ENCODE data around the gene IL1RAP. TPM values are rescaled to one million over a fixed set of nuclear protein-coding genes. Genes with fewer than 3 reads are reported as not detected.

Gene IL1RAP
- total and polyA plus RNA-seq, 7 donors: 0.70 to 6.3 (median 4.0) TPM

DNA sequence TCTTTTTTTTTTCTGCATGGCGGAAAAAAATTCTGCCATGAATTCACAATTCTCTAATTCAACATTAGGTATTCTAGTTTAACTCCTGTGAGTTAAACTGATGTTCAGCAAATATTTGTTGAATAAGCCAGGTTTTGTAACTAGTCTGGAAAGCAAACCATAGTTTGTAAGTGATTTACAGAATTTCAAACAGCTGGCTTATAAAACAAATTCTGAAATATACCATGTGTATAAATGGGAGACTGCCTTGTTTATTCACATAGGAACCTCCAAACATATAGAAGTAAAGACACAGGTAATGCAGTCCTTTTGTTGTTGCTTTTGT is 101.1 kb downstream of the IL1RAP start:
- no peaks in the 10 kb centered on the region for H3K9me3 ChIP-seq
- no peak overlapping the region for H3K4me3 ChIP-seq
- no peak overlapping the region for H3K27ac ChIP-seq
- ATAC-seq (no peak), DNase-seq (no peak)
- H3K27me3 ChIP-seq (ENCODE audit: insufficient read depth in 3 of 3, low read length in 2 of 3): no peaks in the 10 kb centered on the region
- no peak for TF ChIP-seq CTCF (IDR thresholded peaks at IDR 0.05)
- WGBS, 3 donors: 97 to 100% (median 100%) methylated on average over 1 of the region's 1 CpG
- no peaks in the 10 kb centered on the region for H3K36me3 ChIP-seq (ENCODE audit: insufficient read depth in 1 of 2, low read depth in 1 of 2)
- intact Hi-C loops (cut with DNase I): no loop called here
- no peaks in the 10 kb centered on the region for H3K4me1 ChIP-seq

DNA sequence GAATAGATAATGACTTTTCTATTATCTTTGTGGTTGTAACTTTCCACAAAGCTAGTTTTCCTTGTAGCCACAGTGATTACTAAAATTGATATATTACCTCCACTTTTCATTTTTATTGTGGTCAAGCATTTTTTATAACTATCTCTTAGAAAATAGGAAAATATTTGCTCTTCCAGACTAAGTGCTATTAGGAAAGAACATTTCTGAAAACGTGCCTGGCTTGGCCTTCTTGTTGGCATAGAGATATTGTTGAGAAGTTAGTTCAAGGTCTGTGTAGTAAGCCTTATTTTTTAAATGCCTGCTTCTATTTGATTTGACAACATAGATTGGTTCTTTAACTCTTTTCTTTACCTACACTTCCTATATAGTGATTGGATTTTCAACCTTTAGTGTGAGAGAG is 101.7 kb downstream of the IL1RAP start:
- H3K36me3 ChIP-seq (ENCODE audit: insufficient read depth in 1 of 2, low read depth in 1 of 2): no peaks in the 10 kb centered on the region
- DNase-seq (no peak), ATAC-seq (no peak)
- 20 to 54% (median 46%) methylated on average over 1 of the region's 1 CpG for WGBS, 3 donors
- no peak for TF ChIP-seq CTCF (IDR thresholded peaks at IDR 0.05)
- H3K4me3 ChIP-seq: no peak overlapping the region
- H3K4me1 ChIP-seq: no peaks in the 10 kb centered on the region
- H3K27me3 ChIP-seq (ENCODE audit: insufficient read depth in 3 of 3, low read length in 2 of 3): no peaks in the 10 kb centered on the region
- no peak overlapping the region for H3K27ac ChIP-seq
- no peaks in the 10 kb centered on the region for H3K9me3 ChIP-seq
- intact Hi-C loops (cut with DNase I): no loop called here

DNA sequence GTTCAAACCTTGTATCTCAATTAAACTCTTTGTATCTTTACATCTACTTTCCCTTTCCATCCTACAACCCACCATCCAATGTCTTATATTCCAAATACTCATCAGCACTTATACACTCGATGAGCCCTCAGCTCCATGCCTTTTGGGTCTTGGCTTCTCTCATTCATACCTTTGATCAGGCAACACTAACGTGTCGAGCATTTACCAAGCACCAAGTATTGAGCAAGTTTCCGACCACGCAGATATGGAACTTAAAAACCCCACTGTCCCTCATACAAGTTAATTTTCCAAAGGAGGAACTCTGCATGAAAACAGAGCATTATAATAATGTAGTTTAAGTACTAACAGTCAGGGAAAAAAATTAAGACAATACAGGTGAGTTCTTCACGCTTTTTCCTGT is 102.8 kb downstream of the IL1RAP start:
- H3K4me3 ChIP-seq: no peak overlapping the region
- no peak for DNase-seq
- TF ChIP-seq CTCF (IDR thresholded peaks at IDR 0.05): no peak
- 75 to 77% (median 76%) methylated on average over 6 of the region's 6 CpGs for WGBS, 3 donors
- no peaks in the 10 kb centered on the region for H3K36me3 ChIP-seq (ENCODE audit: insufficient read depth in 1 of 2, low read depth in 1 of 2)
- no peak overlapping the region for H3K27ac ChIP-seq
- no peaks in the 10 kb centered on the region for H3K4me1 ChIP-seq
- H3K9me3 ChIP-seq: no peaks in the 10 kb centered on the region
- H3K27me3 ChIP-seq (ENCODE audit: insufficient read depth in 3 of 3, low read length in 2 of 3): no peaks in the 10 kb centered on the region
- ATAC-seq: no peak
- intact Hi-C loops (cut with DNase I): no loop called here

DNA sequence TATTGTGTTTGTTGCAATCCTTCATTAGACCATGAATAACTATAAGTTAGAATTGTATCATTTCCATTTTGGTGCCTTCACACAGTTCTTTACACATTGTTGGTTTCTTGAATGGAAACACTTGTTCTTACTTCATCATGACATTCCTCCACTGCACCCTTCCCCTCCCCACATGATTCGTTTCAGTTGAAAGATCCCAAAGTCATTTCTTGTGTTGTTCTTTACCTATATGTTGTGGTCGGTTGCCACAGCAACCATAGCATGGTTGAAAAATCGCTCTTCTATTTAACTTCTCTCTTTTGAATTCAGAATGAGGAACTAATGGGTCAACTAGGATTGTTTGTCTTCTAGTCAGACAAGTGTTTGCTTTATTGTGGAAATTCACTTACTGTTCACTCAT is 103.3 kb downstream of the IL1RAP start:
- Histone ChIP-seq H3K27ac (no peak overlapping the region), H3K4me1 (no peaks in the 10 kb centered on the region), H3K27me3 (ENCODE audit: insufficient read depth in 3 of 3, low read length in 2 of 3) (no peaks in the 10 kb centered on the region), H3K9me3 (no peaks in the 10 kb centered on the region), H3K36me3 (ENCODE audit: insufficient read depth in 1 of 2, low read depth in 1 of 2) (no peaks in the 10 kb centered on the region), H3K4me3 (no peak overlapping the region)
- no peak for ATAC-seq
- peak in 1 of 2 donors; percentile 13 for DNase-seq
- no peak for TF ChIP-seq CTCF (IDR thresholded peaks at IDR 0.05)
- 65 to 80% (median 71%) methylated on average over 3 of the region's 3 CpGs for WGBS, 3 donors
- intact Hi-C loops (cut with DNase I): no loop called here

DNA sequence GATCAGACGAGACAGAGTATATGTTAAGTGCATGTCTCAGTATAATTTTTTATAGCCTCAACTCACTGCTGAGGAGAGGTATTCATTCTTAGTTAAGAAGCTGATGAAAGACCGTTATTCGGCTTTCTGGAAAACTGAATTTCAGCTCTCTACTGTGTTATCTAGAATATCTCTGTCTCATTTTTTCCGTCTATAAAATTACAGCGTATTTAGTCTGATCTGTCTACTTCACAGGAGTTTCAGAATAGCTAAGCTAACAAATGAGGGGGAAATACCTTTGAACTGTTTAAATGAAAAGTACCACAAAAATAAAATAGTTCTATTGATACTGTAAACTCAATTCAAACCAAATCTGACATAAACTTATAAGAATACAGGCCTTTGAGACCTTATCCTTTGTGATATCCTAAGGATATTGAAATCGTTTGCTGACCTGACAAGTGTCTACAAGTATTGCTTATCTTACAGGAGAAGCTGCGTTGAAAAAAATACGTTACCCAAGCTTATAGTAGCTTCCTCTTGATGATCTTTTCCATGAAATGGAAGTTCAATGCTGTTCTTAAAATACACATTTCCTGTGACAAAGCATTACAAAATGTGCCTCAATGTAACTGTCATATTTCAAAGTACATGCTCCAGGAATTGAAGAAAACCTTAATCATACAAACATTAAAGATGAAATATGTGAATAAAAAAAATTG is 104.6 kb downstream of the IL1RAP start:
- H3K36me3 ChIP-seq (ENCODE audit: insufficient read depth in 1 of 2, low read depth in 1 of 2): no peaks in the 10 kb centered on the region
- TF ChIP-seq CTCF (IDR thresholded peaks at IDR 0.05): no peak
- H3K27me3 ChIP-seq (ENCODE audit: insufficient read depth in 3 of 3, low read length in 2 of 3): no peaks in the 10 kb centered on the region
- no peaks in the 10 kb centered on the region for H3K9me3 ChIP-seq
- H3K27ac ChIP-seq: no peak overlapping the region
- H3K4me1 ChIP-seq: no peaks in the 10 kb centered on the region
- H3K4me3 ChIP-seq: no peak overlapping the region
- 82 to 90% (median 86%) methylated on average over 8 of the region's 8 CpGs for WGBS, 3 donors
- ATAC-seq (no peak), DNase-seq (no peak)
- intact Hi-C loops (cut with DNase I): no loop called here
